HK-2 (cell line): Measurements from ENCODE around the gene CFAP100.

Experiments
- DNase-seq: peaks from one replicate; pipeline ENCODE4 v3.0.0-alpha.2; 2018; ENCODE audit not compliant: unreplicated experiment

CFAP100 gene

DNA sequence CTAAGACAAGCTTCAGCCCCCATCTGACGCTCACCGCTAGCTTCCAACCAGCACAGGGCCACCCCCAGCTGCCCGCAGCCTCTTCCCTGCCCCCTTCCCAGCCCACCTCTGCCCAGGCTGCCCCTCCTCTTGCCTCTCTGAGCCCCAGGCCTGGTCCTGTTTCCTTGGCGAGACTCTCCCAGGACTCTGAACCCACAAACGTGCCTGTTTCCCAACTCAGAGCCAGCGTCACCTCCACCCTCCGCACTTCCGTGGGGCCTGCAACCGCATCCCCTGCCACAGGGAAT, 45.9 kb downstream of the CFAP100 start:
- DNase-seq, result no peak

GRCh38 chr3:126441256-126441880, 46.7 kb downstream of the CFAP100 start:
- DNase-seq, result no peak

DNA sequence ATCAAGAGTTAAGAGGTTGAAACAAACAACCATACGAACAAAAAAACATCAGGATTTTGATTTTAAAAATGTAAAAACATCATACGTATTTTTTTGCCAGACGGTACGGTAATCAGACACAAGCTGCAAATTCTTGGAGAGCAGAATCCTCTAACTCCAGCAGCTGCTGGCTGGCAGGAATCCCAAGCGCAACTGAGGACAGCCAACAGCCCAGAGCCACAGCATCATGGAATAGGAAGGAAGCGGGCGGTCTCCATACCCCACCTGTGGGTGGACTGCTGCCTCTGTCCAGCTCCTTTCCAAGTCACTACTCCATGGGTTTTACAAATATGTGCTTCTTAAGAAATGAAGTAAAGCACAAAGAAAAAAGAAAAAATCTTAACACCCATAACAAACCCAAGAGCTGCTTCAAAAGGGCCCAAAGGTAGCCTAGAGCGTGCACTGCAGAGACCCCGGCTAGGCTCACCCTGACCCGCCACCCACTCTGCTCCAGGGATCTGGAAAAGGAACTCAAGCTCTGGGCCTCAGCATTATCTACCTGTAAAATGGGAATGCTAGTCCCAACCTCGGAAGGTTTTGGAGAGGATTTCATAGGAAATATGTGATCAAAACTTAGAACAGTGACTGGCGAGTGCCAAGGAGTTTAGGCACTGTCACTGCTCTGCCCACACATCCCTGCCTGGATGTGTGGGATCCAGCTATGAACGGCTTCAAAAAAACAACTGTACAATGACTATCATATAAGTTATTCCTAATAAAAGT, 47.6 kb downstream of the CFAP100 start:
- no peak for DNase-seq

DNA sequence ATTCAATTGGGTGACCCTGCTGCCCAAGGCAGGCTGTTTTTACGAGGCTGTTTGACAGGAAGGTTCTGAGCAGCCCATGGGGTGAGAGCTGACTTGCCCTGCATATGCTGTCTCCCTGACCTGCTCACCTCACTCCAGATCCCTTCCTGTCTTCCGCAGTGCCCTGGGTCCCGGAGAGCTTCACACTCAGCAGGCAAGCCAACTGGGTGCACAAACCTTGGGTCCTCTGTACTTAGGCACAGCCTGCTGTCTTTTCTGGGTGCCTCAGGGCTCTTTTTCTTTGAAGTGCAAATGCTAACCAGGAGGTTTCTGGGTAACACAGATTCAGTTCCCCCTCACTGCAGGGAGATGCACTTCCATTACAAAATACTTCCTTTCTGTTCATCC, 48.1 kb downstream of the CFAP100 start:
- no peak for DNase-seq

DNA sequence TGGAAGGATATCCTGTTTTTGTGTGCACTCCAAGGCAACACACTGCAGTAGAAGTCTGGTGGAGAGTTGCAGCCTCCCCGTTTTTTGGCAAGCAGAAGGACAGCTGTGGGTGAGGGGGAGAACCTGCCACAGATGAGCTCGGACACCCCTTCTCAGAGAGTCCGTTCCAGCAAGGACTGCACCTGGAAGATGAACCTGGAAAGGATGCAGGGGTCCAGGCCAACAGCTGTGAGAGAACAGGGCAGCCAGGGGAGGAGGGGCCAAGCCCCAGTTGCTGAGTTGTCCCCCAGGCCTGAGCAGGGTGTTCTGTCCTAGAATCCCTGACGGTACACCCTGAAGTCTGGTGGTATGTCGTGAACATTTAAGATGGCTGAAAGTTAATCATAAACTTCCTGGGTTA, 50.8 kb downstream of the CFAP100 start:
- no peak for DNase-seq

GRCh38 chr3:126446301-126446700, 51.6 kb downstream of the CFAP100 start:
- no peak for DNase-seq

GRCh38 chr3:126446791-126447190, 52.1 kb downstream of the CFAP100 start:
- no peak for DNase-seq

DNA sequence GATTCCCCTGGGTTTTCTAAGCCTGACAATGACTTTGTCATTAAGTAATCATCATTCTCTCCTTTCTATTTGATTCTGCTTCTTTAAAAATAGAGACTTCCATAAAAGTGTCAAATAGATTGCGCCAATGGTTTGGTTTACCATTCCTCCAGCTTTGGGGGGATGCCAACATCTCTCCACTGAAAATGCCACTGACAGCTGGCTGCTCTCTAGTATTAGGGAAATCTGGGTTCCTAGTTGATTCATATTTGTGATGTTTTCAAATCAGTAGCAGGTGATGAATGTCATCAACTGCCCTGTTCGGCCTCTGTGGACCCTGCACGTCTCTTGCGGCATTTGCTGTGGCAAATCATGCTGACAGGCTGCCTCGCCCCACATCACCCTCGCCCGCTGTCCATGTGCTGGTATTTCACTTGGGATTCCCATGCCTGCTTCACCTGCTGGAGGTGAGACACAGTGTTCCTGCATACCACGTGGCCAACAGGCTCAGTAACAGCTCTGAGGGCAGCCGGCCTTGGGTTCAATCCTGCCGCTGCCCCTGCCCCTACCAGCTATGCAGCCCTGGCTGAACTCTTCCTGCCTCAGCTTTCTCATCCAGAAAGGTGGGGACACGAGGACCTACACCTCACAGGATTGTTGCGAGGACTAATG, 52.9 kb downstream of the CFAP100 start:
- DNase-seq, result no peak

- DNase-seq, result no peak
Observed at GRCh38 chr3:126448136-126448892, 53.6 kb downstream of the CFAP100 start.

GRCh38 chr3:126448893-126449180, 54.1 kb downstream of the CFAP100 start:
- DNase-seq, result no peak

GRCh38 chr3:126449621-126450051, 54.9 kb downstream of the CFAP100 start:
- no peak for DNase-seq

- DNase-seq, result no peak
Observed at GRCh38 chr3:126450219-126450618, 55.5 kb downstream of the CFAP100 start.

- no peak for DNase-seq
Observed at GRCh38 chr3:126450744-126451143, 56.0 kb downstream of the CFAP100 start.

- no peak for DNase-seq
Observed at GRCh38 chr3:126451511-126451910, 56.8 kb downstream of the CFAP100 start.

- no peak for DNase-seq
Observed at GRCh38 chr3:126452213-126452612, 57.5 kb downstream of the CFAP100 start.

DNA sequence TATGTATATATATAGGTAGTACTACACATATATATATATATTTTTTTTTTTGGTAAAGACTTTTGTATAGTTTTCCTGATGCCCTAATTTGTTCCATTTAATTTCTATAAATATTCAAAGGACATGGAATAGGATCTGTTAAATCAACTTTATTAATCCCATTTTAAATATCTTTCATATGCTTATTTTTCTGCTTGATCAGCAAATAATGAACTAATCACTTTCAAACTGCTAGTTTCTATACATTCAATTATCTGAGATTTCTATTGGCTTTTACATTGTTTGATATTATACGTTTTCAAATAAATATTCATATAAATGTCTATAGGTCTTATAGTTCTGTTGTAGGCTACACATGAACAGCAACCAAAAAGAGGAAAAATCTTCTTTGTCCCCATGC, 59.3 kb downstream of the CFAP100 start:
- no peak for DNase-seq

- no peak for DNase-seq
Observed at GRCh38 chr3:126454437-126455198, 59.9 kb downstream of the CFAP100 start.

GRCh38 chr3:126456211-126456610, 61.5 kb downstream of the CFAP100 start:
- DNase-seq, result no peak

DNA sequence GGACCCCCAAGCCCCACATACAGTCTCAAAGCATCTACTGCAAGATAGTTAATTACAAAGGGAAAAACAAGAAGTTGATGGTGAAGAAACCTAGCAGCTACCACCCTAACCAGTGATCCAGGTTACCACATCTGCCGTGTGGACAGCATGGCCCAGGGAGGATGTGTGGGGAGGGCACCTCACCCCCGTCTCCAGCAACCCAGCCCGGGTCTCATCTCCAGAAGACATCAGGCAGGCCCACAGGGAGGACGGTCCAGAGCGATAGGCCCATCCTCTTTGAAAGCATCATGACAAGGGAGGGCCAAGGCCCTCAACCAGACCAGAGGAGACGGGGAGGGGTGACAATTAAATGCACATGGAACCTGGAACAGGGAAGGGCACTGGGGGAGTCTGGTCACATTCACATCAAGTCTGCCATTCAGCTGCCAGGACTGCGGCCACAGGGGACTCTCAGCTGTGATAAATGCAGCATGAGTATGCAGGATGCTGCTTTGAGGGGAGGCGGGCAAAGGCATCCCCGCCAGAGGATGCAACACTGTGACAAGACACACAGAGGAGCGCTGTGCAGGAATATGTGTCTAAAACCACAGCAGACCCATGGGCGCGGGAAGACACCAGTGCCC, 62.2 kb downstream of the CFAP100 start:
- no peak for DNase-seq

DNA sequence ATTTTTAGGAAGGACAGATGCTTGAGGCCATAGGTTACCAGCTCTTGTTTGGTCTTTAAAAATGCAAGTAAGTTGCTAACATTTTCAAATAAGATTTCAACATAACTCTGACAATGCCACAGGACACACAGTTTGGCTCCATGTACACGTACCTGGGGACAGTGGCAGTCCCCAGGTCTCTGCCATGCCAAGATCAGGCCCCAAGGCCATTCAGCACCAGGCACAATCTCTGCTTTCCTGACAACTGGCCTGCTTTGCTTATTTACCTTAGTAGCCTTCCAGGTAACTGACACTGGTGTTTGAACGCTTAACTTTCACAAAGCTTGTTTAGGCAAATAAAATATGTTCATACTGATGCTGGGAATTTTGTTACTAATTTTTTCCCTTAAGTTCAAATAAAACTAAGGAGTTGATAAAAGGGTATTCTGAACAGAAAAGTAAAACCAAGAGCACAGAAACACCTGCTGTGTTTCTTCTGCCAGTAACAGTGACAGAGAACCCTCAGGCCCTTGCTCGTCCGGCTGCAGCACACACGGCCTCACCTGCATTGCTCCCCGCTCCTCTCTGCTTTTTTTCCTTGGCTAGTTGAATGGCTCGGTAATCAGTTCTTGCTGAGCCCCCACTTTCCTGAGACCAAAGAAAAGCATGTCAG, 64.5 kb downstream of the CFAP100 start:
- DNase-seq, result no peak

- DNase-seq, result no peak
Observed at GRCh38 chr3:126459763-126460127, 65.0 kb downstream of the CFAP100 start.
